PFSK-1 (cell line): ENCODE data around the gene GAS7.
A peak's percentile ranks its signal among the peaks of the same experiment; 100 is the strongest.

Experiments used
- FOXP2 ChIP-seq: optimal IDR thresholded peaks from 2 replicates; pipeline ENCODE3; 2011; ENCODE audit warnings: borderline replicate concordance, control low read depth, inconsistent platforms; ENCODE audit not compliant: insufficient read depth; ENCODE audit errors: extremely low read length, extremely low read depth
- POLR2AphosphoS5 ChIP-seq: IDR thresholded peaks from 2 replicates; pipeline ENCODE4 v1.6.1; 2012; ENCODE audit warnings: low read depth, mild to moderate bottlenecking, control low read depth, low read length, moderate library complexity
- REST ChIP-seq, 2 experiments: IDR thresholded peaks; 2 replicates each; pipeline versions ENCODE4 v1.6.1 to v1.8.0; 2011 to 2012; ENCODE audit warnings: low read depth in 2 of 2, low read length in 2 of 2, control low read depth in 1 of 2, inconsistent platforms in 1 of 2, mild to moderate bottlenecking in 1 of 2, moderate library complexity in 1 of 2; ENCODE audit not compliant: insufficient read depth in 1 of 2
- SIN3A ChIP-seq: IDR thresholded peaks from 2 replicates; pipeline ENCODE4 v1.6.1; 2012; ENCODE audit warnings: mild to moderate bottlenecking, low read length, moderate library complexity, borderline replicate concordance; ENCODE audit not compliant: insufficient read depth
- TAF1 ChIP-seq: IDR thresholded peaks from 2 replicates; pipeline ENCODE4 v1.6.1; 2012; ENCODE audit warnings: low read length, control low read depth, borderline replicate concordance; ENCODE audit not compliant: insufficient read depth

GAS7 gene

DNA sequence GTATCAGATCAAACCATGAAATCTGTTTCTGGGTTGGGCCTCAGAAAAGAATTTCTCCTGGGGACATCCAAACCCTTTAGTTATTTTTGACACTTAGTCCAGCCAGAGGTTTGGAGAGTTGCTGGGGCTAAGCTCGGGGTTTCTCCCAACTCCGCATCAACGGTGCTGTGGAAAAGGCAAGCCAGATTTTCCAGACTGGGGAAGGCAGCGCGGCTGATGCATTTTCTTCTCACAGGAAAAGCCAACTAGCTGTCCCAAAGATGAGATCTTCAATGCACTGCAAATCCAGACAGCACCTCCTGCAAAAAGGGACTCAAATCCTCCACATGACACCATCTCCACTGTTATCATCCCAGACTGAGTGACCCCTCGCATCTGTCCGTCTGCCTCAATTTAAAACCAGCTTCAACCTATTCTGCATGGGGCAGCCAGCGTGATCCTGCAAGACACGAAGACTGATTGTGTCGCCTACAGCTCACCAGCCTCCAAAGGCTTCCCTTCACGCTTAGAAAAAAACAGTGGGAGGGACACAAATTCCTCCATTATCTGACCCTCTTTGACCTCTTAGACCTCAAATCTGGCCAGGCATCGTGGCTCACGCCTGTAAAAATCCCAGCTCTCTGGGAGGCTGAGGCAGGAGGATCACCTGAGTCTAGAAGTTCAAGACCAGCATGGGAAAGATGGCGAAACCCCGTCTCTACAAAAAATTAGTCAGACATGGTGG, 62.0 kb downstream of the GAS7 start:
- no peak for TF ChIP-seq SIN3A
- no peak; a peak in 1 of 4 replicates for TF ChIP-seq REST (IDR thresholded peaks at IDR 0.05; ENCODE audit: insufficient read depth in 1 of 2, low read depth in 2 of 2, low read length in 2 of 2)
- TF ChIP-seq POLR2AphosphoS5: no peak
- TF ChIP-seq FOXP2: no peak
- no peak for TF ChIP-seq TAF1

- TF ChIP-seq POLR2AphosphoS5: peak; percentile 47; the same call in 1 of the 2 replicates
- peak; percentile 60; the same call in 1 of the 2 replicates for TF ChIP-seq TAF1
- TF ChIP-seq SIN3A: peak; percentile 75; the same call in 1 of the 2 replicates
- TF ChIP-seq FOXP2: no peak
- TF ChIP-seq REST (IDR thresholded peaks at IDR 0.05; ENCODE audit: insufficient read depth in 1 of 2, low read depth in 2 of 2, low read length in 2 of 2): peak in 1 of 2 experiments; percentile 73; a peak in 1 of 4 replicates
These were observed 62.7 kb downstream of the GAS7 start for GRCh38 chr17:10135539-10136257.

- TF ChIP-seq REST (IDR thresholded peaks at IDR 0.05; ENCODE audit: insufficient read depth in 1 of 2, low read depth in 2 of 2, low read length in 2 of 2) (no peak), POLR2AphosphoS5 (no peak), SIN3A (no peak), FOXP2 (no peak), TAF1 (no peak)
These were observed 67.7 kb downstream of the GAS7 start for GRCh38 chr17:10130677-10131076.

- TF ChIP-seq POLR2AphosphoS5 (no peak), REST (IDR thresholded peaks at IDR 0.05; ENCODE audit: insufficient read depth in 1 of 2, low read depth in 2 of 2, low read length in 2 of 2) (no peak), SIN3A (no peak), TAF1 (no peak), FOXP2 (no peak)
These were observed 68.1 kb downstream of the GAS7 start for GRCh38 chr17:10130263-10130662.
